HG03571 (cell line): Measurements from ENCODE around the gene CCN6.

Source experiments
- ATAC-seq: cut with Tn5 transposase; IDR thresholded peaks from one replicate; pipeline ENCODE4 v1.9.1; 2021; ENCODE audit not compliant: unreplicated experiment

Gene CCN6

GRCh38 chr6:112054001-112054400 lies at the start of gene CCN6:
TSS of gene CCN6 (plus strand) at chr6:112054104. CDS start at chr6:112054358, 254 bp downstream.
- ATAC-seq: no peak

GRCh38 chr6:112004201-112005012 lies 49.5 kb upstream of the CCN6 start:
- no peak for ATAC-seq

GRCh38 chr6:112005013-112005371 lies 48.9 kb upstream of the CCN6 start:
- no peak for ATAC-seq

GRCh38 chr6:112007254-112007653 lies 46.6 kb upstream of the CCN6 start:
- no peak for ATAC-seq

- no peak for ATAC-seq
Observed at GRCh38 chr6:112007805-112008204, 46.1 kb upstream of the CCN6 start.

- no peak for ATAC-seq
Observed at GRCh38 chr6:112008482-112008881, 45.4 kb upstream of the CCN6 start.

- ATAC-seq: no peak
Observed at GRCh38 chr6:112010328-112010727, 43.6 kb upstream of the CCN6 start.

GRCh38 chr6:112013051-112013450 lies 40.9 kb upstream of the CCN6 start:
- no peak for ATAC-seq

- ATAC-seq: no peak
Observed at GRCh38 chr6:112014483-112014882, 39.4 kb upstream of the CCN6 start.

GRCh38 chr6:112015725-112016124 lies 38.2 kb upstream of the CCN6 start:
- ATAC-seq: no peak

GRCh38 chr6:112016320-112016719 lies 37.6 kb upstream of the CCN6 start:
- ATAC-seq: no peak

- no peak for ATAC-seq
Observed at GRCh38 chr6:112017169-112017568, 36.7 kb upstream of the CCN6 start.

GRCh38 chr6:112017760-112018537 lies 36.0 kb upstream of the CCN6 start:
- ATAC-seq: no peak

- ATAC-seq: no peak
Observed at GRCh38 chr6:112018619-112019416, 35.1 kb upstream of the CCN6 start.

GRCh38 chr6:112019589-112019988 lies 34.3 kb upstream of the CCN6 start:
- no peak for ATAC-seq

GRCh38 chr6:112021691-112022310 lies 32.1 kb upstream of the CCN6 start:
- ATAC-seq: no peak

- ATAC-seq: no peak
Observed at GRCh38 chr6:112022749-112023148, 31.2 kb upstream of the CCN6 start.

- ATAC-seq: no peak
Observed at GRCh38 chr6:112024464-112024863, 29.4 kb upstream of the CCN6 start.

GRCh38 chr6:112026933-112027332 lies 27.0 kb upstream of the CCN6 start:
- no peak for ATAC-seq

GRCh38 chr6:112027942-112028674 lies 25.8 kb upstream of the CCN6 start:
- peak; percentile 68 for ATAC-seq
